Measurements from ENCODE around the gene APOM. TPM values are rescaled to one million over a fixed set of nuclear protein-coding genes. Genes with fewer than 3 reads are reported as not detected.

The APOM gene
- total RNA-seq, 1 donor from 2014 or later = 3.8 TPM

DNA sequence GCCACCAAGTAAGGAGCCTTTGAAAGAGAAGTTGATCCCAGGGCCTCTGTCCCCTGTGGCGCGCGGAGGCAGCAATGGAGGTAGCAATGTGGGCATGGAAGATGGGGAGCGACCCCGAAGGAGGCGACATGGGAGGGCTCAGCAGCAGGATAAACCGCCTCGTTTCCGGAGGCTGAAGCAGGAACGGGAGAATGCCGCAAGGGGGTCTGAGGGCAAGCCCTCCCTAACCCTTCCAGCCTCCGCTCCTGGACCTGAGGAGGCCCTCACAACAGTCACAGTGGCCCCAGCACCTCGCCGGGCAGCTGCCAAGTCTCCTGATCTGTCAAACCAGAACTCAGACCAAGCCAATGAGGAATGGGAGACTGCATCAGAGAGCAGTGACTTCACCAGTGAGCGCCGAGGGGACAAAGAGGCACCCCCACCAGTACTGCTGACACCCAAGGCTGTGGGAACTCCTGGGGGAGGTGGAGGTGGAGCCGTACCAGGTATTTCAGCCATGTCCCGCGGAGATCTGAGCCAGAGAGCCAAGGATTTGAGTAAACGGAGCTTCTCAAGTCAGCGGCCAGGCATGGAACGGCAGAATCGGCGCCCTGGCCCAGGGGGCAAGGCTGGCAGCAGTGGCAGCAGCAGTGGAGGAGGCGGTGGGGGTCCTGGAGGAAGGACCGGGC, 23.3 kb upstream of the APOM start:
- TF ChIP-seq, protein P1, sequence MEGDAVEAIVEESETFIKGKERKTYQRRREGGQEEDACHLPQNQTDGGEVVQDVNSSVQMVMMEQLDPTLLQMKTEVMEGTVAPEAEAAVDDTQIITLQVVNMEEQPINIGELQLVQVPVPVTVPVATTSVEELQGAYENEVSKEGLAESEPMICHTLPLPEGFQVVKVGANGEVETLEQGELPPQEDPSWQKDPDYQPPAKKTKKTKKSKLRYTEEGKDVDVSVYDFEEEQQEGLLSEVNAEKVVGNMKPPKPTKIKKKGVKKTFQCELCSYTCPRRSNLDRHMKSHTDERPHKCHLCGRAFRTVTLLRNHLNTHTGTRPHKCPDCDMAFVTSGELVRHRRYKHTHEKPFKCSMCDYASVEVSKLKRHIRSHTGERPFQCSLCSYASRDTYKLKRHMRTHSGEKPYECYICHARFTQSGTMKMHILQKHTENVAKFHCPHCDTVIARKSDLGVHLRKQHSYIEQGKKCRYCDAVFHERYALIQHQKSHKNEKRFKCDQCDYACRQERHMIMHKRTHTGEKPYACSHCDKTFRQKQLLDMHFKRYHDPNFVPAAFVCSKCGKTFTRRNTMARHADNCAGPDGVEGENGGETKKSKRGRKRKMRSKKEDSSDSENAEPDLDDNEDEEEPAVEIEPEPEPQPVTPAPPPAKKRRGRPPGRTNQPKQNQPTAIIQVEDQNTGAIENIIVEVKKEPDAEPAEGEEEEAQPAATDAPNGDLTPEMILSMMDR (conservative IDR thresholded peaks at IDR 0.05) = no peak
- Mint-ChIP-seq H3K27me3 (ENCODE audit: low read depth) (peaks cover 3% of the 10 kb centered on the region), H3K36me3 (ENCODE audit: low read depth) (peaks cover 46% of the 10 kb centered on the region), H3K27ac (ENCODE audit: unreplicated experiment) (no peak overlapping the region), H3K9me3 (no peaks in the 10 kb centered on the region), H3K4me3 (peak overlapping the region; percentile 48), H3K4me1 (peaks cover 4% of the 10 kb centered on the region)
- no peak for DNase-seq (ENCODE audit: low read depth, low spot score)

DNA sequence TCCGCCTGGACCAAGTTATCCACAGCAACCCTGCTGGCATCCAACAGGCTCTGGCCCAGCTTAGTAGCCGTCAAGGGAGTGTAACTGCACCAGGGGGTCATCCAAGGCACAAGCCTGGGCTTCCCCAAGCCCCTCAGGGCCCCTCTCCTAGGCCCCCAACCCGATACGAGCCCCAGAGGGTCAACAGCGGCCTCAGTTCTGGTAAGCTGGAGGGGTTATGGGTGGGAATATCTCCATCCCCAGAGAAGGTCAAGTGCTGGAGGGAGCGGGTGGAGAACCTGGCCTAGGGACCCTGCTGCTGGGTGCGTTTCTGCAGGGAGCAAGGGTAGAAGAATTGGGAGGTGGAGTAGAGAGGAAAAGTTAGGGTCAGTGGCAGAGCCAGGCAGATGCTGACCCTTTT, 22.2 kb upstream of the APOM start:
- H3K4me3 Mint-ChIP-seq = peak overlapping the region; percentile 48
- H3K27ac Mint-ChIP-seq (ENCODE audit: unreplicated experiment) = no peak overlapping the region
- no peak for DNase-seq (ENCODE audit: low read depth, low spot score)
- TF ChIP-seq, protein P1 (conservative IDR thresholded peaks at IDR 0.05) = no peak
- peaks cover 38% of the 10 kb centered on the region for H3K36me3 Mint-ChIP-seq (ENCODE audit: low read depth)
- H3K27me3 Mint-ChIP-seq (ENCODE audit: low read depth) = peaks cover 3% of the 10 kb centered on the region
- no peaks in the 10 kb centered on the region for H3K9me3 Mint-ChIP-seq
- H3K4me1 Mint-ChIP-seq = peaks cover 4% of the 10 kb centered on the region

DNA sequence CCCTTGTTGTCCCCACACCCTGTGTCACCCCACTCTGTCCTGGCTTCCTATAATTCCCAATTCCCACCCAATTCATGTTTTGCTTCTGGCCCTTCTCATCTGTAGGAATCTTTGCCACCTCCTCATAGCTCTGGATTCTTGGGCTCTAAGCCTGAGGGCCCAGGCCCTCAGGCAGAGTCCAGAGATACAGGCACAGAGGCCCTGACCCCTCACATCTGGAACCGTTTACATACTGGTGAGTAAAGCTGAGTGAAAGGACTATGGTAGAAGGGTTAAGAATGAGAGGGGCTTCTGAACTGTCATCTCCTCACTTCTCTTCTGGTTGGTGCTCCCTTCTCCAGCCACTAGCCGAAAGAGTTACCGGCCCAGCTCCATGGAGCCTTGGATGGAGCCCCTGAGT, 21.6 kb upstream of the APOM start:
- H3K36me3 Mint-ChIP-seq (ENCODE audit: low read depth) = peaks cover 32% of the 10 kb centered on the region
- peak overlapping the region; percentile 29 for H3K4me3 Mint-ChIP-seq

DNA sequence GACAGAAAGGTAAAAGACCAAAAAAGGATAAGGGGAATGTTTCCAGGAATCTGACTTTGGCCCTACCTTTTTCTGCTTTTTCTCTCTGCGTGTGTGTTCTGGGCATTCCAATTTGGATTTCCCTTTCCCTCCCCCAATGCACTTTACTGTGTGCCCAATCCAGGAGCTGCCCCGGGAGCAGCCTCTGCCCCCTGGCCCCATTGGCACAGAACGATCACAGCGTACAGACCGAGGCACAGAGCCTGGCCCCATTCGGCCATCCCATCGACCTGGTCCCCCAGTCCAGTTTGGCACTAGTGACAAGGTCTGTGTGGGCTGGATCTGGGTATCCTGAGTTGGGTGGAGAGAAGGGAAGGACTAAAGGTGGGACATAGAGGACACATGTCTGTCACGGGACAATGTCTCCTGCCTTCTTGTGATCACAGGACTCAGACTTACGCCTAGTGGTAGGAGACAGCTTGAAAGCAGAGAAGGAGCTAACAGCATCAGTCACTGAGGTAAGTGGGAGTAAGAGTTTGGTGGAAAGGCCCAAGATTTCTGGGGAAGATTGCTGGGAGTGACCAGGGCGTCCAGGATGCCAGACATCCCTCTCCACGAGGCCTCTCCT, 20.6 kb upstream of the APOM start:
- Mint-ChIP-seq H3K27ac (ENCODE audit: unreplicated experiment) (peak overlapping the region; percentile 46), H3K36me3 (ENCODE audit: low read depth) (peaks cover 34% of the 10 kb centered on the region), H3K4me3 (no peak overlapping the region), H3K27me3 (ENCODE audit: low read depth) (peaks cover 3% of the 10 kb centered on the region), H3K4me1 (peaks cover 4% of the 10 kb centered on the region), H3K9me3 (no peaks in the 10 kb centered on the region)
- no peak for DNase-seq (ENCODE audit: low read depth, low spot score)
- TF ChIP-seq, protein P1 (conservative IDR thresholded peaks at IDR 0.05) = no peak

More for the DNA sequence above, 21.6 kb upstream of the APOM start:
- TF ChIP-seq, protein P1 (conservative IDR thresholded peaks at IDR 0.05) = no peak
- H3K27ac Mint-ChIP-seq (ENCODE audit: unreplicated experiment) = no peak overlapping the region
- no peak for DNase-seq (ENCODE audit: low read depth, low spot score)
- peaks cover 4% of the 10 kb centered on the region for H3K4me1 Mint-ChIP-seq
- H3K27me3 Mint-ChIP-seq (ENCODE audit: low read depth) = peaks cover 3% of the 10 kb centered on the region
- no peaks in the 10 kb centered on the region for H3K9me3 Mint-ChIP-seq

DNA sequence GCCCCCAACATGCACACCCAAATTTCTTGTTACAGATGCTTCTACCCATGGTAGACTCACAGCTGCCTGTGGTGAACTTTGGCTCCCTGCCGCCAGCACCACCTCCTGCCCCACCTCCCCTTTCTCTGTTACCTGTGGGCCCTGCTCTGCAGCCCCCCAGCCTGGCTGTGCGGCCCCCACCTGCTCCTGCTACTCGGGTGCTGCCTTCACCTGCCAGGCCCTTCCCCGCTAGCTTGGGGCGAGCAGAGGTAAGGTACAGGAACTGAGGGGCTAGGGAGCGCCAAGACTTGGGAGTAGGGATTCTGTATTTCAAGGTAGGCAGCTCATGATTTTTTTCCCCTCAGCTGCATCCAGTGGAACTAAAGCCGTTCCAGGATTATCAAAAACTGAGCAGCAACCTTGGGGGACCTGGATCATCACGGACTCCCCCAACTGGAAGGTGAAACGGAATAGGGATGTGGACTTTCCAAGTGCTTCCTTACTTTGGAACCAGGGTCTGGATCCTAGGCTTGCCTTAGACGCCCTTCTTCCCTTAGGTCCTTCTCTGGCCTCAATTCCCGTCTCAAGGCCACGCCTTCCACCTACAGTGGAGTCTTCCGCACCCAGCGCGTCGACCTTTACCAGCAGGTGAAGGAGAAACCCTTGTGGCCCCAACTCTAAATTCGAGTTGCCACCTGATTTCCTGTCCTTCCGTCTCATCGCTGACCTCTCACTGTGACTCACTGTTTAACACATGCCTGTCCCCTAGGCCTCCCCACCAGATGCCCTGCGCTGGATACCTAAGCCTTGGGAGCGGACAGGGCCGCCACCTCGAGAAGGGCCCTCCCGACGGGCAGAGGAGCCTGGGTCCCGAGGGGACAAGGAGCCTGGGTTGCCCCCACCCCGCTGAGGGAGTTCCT, 18.7 kb upstream of the APOM start:
- Mint-ChIP-seq H3K4me3 (no peak overlapping the region), H3K36me3 (ENCODE audit: low read depth) (peaks cover 35% of the 10 kb centered on the region), H3K27ac (ENCODE audit: unreplicated experiment) (no peak overlapping the region)

More for the DNA sequence above, 18.7 kb upstream of the APOM start:
- TF ChIP-seq, protein P1 (conservative IDR thresholded peaks at IDR 0.05) = no peak
- no peak for DNase-seq (ENCODE audit: low read depth, low spot score)
- Mint-ChIP-seq H3K4me1 (peaks cover 4% of the 10 kb centered on the region), H3K9me3 (no peaks in the 10 kb centered on the region), H3K27me3 (ENCODE audit: low read depth) (peaks cover 3% of the 10 kb centered on the region)

Data from neural crest cell (in vitro differentiated cells).